GM13976 (cell line): ENCODE results near the gene RAPGEF1.

Experiments
- DNase-seq: peaks from one replicate; pipeline ENCODE4 v3.0.0; 2012; ENCODE audit warnings: low spot score
- in situ Hi-C: fragments of 300-500 bp; cut with MboI; formaldehyde crosslinking; loops from one replicate; pipeline ENCODE4 v1.12.0; 2022; ENCODE audit warnings: low sequenced_read_pairs, mixed read lengths, inconsistent platforms; ENCODE audit not compliant: unreplicated experiment
- TF ChIP-seq, protein P1 (sequence below): IDR thresholded peaks from 2 replicates; pipeline ENCODE4 v1.5.1; 2012; ENCODE audit warnings: borderline replicate concordance, mild to moderate bottlenecking; ENCODE audit not compliant: insufficient read depth; ENCODE audit errors: extremely low read depth, missing control alignments, control extremely low read depth

The RAPGEF1 gene

DNA sequence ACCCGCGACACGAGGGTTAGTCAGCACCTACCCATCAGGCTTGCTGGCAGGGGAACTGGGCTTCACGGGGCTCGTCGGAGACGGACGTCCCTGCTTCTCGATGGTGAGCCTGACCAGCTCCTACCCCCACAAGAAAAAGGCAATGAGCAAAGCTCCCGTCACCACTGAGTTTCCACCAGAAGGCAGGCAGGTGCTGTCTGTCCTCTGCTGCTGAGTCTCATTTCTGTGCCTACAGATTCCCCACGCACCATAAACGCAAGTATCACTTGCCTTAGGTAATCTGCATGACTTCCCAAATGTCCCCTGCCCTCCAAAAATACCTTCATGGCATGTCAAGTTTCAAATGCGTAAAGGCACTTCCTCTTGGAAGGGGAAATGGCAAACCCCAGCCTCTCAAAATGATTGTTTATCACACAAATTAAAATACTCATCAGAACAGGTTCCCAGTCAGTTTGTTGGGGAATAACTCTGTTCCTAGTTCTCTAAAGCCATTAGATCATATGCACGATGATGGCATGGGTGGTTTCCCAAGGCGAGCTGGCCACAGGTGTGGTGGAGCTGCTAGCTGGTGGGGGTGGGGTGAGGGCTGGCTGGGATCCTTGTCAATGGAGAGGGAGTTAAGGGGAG, 109.6 kb downstream of the RAPGEF1 start:
- in situ Hi-C loops, result no loop called here
- DNase-seq, result peak; percentile 76

DNA sequence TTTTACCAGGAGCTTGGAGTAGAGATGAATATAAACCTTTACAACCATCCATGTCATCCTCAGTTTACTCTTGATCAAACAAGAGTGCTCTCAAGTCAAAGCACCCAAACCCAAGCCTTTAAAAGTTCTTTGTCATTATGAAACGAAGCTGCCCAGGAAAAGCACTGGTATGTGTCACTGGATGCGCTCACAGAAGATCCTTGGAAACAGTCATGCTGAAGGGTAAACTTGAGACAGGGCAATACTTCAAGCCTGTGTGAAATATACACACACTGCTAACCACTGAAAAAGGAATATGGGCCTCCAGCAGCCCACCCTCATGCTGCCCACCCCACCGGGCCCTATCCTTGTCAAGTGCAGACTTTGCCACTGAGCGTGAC, 110.1 kb downstream of the RAPGEF1 start:
- in situ Hi-C loops, result no loop called here
- DNase-seq, result no peak
- TF ChIP-seq, protein P1, sequence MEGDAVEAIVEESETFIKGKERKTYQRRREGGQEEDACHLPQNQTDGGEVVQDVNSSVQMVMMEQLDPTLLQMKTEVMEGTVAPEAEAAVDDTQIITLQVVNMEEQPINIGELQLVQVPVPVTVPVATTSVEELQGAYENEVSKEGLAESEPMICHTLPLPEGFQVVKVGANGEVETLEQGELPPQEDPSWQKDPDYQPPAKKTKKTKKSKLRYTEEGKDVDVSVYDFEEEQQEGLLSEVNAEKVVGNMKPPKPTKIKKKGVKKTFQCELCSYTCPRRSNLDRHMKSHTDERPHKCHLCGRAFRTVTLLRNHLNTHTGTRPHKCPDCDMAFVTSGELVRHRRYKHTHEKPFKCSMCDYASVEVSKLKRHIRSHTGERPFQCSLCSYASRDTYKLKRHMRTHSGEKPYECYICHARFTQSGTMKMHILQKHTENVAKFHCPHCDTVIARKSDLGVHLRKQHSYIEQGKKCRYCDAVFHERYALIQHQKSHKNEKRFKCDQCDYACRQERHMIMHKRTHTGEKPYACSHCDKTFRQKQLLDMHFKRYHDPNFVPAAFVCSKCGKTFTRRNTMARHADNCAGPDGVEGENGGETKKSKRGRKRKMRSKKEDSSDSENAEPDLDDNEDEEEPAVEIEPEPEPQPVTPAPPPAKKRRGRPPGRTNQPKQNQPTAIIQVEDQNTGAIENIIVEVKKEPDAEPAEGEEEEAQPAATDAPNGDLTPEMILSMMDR, result no peak

More for the DNA sequence above, 109.6 kb downstream of the RAPGEF1 start:
- TF ChIP-seq, protein P1, result peak; percentile 33

DNA sequence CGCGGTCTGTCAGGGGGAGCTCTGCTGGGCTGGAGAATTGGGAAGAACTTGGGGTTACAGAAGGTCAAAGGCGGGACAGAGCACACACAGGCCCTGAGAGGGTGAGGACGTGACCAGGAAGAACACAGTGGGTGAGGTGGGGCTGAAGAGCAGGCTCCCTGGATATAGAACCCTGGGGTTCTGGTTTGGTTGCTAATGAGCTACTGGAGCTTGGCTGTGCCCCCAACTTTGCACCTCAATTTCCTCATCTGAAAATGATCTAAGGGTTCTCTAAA, 110.7 kb downstream of the RAPGEF1 start:
- TF ChIP-seq, protein P1, result no peak
- in situ Hi-C loops, result no loop called here

DNA sequence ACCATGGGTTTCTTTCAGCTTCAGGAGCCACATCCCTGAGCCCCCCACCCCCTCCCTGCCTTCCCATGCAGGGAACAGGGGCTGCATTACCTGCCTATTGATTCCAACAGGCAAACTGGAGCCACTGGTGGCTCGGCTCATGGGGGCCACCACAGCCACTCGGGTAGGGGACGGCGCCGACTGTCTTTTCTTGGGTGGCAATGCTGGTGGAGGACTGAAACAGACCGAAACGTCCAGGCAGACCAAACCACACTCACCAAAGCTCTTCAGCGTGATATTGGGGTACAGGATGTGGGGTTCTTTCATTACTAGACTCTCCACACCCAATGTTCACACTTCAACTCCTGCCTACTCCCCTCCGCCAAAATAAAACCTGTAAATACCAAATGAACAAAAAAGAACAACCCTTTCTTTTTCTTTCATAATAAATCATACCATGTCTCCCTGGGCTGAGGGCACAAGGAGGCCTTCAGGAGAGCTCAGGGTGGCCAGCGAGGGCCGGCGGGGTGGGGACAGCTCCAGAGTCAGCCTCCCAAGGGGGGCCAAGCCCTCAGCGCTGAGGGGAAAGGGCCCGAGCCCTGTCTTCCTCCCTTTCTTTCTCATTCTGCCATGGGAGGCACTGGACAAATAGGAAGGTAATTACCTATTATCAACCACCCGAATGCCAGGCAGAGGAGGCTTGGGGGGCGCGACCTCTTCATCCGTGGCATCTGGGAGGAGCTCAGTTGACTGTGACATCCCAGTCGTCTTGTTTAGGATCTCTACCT, 111.2 kb downstream of the RAPGEF1 start:
- TF ChIP-seq, protein P1, result no peak
- in situ Hi-C loops, result no loop called here
- DNase-seq, result peak; percentile 29

More for the DNA sequence above, 110.7 kb downstream of the RAPGEF1 start:
- no peak for DNase-seq

DNA sequence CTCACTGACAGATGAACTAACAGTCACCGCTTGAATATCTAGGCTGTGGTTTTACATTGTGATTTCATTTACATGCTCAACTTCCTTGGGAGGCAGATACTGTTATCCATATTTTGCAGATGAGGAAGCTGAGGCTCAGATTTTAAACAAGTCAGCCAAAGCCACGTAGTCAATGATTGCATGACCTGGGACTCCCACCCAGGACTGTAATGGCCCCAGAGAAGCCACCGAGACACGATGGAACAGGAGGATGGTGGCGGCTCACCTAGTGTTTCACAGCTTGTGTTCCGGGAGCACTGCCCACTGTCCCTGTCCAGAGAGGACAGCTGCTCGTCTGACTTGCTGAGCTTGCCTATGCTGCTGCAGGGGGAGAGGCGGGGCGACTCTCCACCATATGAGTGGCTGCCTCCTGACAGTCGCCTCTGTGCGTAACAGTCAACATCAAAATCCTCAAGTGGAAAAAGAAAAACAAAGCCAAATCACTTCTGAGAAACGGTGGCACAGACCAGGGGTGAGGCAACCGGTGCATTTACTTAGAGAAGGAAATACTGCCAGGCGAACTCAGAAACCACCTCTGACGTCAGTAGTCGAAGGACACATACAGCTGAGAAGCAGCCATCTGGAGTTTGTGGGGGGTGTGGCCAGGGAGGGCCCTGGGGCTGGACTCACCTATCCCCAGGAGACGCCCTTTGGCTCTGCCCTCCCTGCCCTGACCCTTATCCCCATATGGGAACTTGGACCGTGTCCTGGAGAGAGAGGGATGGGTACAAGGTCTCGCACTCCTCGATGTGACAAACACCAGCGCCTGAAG, 112.0 kb downstream of the RAPGEF1 start:
- in situ Hi-C loops, result no loop called here
- TF ChIP-seq, protein P1, result no peak
- peak; percentile 64 for DNase-seq

DNA sequence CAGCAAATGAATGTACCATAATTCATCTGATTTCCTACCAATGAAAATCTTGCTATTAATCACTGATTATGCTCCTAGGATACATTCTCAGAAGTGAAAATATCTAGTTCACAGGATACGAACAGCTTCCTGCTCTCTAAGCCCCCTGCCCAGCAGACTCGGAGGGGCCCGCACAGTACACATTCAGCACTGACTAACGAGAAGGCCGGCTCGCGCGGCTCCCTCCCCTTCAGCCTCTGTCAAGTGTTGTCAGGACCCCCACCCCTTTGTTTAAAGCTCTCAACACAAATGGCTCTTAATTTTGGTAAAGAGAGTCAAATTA, 112.6 kb downstream of the RAPGEF1 start:
- DNase-seq, result no peak
- TF ChIP-seq, protein P1, result no peak
- in situ Hi-C loops, result no loop called here
